ENCODE measurements around the gene MTLN.
"Not testable (repeated sequence)": the region's sequence is repeated elsewhere in the genome, so short reads cannot be mapped to it uniquely, and the experiment has no call there.

The MTLN gene, protein sequence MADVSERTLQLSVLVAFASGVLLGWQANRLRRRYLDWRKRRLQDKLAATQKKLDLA

DNA sequence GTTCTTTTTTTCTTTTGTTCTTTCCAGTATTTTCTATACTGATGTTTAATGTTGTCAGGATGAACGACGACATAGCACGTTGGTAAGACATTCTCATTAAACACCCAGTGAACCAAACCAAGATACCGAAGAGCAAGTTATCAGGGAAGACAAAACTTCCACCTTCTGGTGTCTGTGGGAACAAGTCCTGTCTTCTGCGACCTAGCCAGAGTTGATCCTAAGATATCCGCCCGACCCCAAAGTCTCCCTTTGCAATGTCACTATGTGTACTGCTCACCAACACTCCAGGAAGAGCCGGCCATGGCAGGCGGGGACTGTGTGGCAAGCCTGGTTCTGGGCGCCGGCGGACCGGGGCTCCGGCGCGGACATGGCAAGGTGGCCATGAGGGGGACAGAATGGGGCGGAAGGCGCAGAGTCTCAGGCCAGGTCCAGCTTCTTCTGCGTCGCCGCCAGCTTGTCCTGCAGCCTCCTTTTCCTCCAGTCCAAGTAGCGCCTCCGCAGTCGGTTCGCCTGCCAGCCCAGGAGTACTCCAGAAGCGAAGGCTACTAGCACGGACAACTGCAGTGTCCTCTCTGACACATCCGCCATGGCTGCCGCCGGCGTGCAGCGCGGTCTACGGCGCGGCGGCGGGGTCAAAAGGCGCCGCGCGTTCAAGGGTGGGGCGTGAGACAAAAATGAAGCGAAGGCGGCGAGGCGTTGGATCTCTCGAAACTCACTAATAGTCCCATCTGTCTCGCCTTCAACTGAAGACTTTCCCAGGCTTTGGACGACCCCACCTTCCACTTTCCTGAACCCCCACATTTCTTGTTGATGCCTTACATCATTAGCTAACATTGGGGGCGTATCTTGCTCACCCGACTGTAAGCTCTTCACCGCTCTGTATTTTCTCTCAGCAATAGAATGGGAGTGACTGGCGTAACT is at the start of gene MTLN:
TSS of gene MTLN (minus strand) at position 610 of the 921 bp plus-strand sequence. CDS start at position 588, 22 bp downstream.
- peak; percentile 32 for DNase-seq (ENCODE audit: low read depth)

DNA sequence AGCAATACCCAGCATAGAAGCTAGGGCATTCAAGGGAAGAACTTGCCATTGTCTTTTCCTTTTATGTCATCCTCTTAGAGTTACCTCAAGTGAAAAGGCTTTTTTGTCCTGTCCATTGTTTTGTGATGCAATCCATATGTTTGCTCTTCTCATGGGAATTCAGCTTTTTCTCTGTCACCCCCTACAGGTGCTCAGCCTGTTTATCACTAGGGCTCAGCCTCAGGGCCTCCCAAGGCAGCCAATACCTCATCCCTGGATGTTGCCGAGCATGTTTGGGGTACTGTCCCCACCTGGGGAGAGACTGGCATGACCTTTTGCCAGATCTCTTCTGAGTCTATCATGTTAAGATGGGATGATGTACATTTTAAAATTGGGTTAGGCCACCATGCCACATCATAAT is 49.6 kb upstream of the MTLN start:
- not testable (repeated sequence) for DNase-seq (ENCODE audit: low read depth)

DNA sequence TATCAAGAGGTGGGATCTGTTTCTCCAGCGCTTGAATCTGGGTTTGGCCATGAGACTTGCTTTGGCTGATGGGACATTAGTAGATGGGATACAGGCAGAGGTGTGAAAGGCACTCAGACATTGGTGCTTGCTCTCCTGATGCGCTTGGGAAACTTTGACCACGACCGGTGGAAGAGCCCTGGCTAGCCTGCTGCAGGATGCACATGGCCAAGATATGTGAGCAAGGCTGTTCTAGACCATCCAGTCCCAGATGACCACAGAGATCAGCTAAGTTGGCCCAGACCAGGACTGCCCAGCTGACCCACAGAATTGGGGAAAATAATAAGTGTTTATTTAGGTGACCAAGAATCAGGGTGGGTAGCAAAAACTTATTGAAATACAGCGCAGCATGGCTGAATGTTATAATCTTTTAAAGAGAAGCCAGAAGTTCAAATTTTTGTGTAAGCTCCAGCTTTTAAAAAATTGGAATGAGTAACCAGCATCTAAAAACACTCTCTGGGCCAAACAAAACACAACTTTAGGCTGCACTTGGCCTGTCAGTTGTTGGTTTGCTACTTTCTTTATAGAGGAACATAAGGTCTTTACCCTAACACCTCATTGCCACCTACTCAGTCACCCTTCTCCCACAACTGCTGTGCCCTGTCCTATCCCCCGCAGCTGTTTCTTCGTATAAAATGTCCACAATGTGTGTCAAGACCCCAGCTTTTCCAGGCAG is 35.9 kb upstream of the MTLN start:
- DNase-seq (ENCODE audit: low read depth) = not testable (repeated sequence)

DNA sequence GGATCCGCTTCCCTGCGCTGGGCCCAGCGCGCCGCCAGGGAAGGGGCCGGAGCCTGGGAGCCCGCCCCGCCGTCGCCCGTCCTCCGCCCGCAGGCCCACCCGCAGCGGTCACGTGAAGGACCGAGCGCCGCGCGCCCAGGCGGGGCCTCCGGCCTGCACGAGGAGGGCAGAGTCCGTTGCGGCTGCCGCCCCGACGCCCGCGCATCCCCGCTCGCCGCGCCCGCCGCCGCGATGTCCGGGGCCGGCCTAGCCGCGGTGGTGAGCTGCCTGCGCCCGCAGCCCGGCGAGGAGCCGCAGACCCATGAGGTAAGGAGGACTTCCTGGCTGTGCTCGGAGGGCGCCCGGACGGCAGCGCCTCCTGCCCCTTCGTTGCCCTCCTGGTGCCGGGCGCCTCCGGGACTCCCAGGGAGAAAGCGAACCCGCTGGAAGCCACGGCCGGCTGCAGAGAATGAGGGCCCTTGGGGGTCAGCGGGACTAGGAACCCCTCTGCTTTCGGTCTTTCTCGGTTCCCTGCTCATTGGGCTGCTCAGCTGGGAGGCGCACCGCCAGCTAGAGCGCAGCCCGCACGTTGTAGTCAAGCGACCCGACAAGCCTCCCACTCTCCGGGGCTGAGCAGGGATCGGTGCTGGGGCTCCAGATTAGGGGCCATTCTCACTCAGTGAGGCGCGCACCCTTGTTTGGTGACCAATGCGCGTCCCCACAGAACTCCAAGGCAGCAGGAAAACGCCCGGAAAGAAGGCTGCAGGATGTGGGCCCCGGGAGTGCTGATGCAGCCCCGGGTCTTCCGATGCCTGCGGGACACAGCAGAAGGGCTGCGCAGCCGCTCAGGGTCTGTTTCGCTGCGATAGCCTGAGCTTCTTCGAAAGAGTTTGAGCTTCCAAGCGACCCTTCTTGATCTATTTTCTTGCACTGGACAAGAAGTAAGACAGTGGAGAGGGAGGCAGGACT is 33.4 kb upstream of the MTLN start:
- not testable (repeated sequence) for DNase-seq (ENCODE audit: low read depth)

DNA sequence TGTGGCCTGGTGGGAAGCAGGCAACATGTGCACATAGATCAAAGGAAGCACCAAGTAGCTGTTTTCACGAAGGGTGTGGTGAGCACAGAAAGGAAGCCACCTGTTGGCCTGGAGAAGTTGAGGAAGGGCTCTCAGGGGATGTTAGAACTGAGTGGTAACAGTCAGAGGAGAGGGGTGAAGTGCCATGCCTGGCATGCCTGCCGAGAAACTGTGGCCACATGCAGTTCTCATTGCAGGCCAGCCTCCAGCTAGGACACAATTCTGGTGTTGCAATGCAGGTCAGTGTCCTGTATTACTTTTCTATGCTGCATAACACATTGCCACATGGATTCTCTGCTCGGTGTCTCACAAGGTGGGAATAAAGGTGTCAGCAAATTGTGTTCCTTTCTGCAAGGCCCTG is 30.9 kb upstream of the MTLN start:
- not testable (repeated sequence) for DNase-seq (ENCODE audit: low read depth)

DNA sequence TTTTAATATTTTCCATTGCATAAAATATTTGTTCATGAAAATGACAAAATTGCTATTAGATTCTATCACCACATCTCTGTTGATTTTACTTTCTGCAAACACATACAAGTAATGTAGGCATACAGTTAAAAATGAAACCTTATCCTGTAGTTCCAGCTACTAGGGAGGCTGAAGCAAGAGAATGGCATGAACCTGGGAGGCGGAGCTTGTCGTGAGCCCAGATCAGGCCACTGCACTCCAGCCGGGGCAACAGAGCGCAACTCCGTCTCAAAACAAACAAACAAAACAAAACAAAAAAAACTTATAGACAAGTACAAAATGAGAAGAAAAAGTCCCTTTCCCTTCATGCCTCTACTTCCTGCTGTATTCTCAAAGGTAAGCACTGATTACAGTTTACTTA is 22.2 kb upstream of the MTLN start:
- DNase-seq (ENCODE audit: low read depth) = not testable (repeated sequence)

DNA sequence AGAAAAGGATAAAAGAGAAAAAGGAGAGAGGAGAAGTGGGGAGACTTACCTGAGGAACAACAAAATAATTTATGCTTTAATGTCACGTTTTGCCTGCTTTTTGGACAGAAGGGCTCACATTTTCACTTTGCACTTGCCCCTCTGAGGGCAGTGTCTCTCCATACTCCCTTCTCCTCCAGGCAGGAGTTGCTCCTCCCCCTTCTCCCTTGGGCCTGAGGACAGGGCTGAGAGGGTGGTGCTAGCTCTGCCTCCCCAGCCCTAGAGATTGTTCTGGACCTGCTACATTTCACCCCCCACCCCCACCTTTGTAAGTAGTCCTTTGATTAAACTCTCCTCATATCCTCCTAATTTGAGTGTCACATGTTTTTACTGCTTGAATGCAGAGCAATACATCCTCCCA is 17.5 kb upstream of the MTLN start:
- not testable (repeated sequence) for DNase-seq (ENCODE audit: low read depth)

DNA sequence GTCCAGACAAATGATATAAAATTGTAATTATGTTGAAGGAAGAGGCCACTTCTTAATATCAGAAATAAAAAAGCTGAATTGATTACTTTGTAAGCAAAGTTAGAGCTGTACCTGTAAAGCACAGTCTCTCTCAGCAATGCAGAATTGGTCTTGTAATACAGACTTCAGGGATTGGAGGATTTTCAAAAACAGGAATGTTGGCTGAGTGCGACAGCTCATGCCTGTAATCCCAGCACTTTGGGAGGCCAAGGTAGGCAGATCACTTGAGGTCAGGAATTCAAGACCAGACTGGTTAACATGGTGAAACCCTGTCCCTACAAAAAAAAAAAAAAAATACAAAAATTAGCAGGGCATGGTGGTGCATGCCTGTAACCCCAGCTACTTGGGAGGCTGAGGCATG is 10.3 kb upstream of the MTLN start:
- not testable (repeated sequence) for DNase-seq (ENCODE audit: low read depth)

DNA sequence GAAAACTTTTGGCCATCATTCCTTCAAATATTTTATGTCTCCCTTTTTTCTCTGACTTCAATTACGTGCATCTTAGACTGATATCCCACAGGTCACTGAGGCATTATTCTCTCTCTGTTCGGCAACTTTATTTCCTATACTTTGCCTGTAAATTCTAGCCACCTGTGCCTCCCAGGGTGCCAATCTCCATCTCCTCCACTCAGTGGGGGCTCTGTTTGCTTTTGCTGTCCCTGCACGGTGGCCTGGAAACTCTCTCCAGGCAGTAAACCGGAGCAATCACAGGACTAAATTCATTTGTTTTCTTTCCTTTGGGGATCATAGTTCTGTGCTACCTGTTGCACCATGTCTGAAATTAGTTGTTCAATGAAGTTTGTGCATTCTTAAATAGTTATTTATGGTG is 9.6 kb upstream of the MTLN start:
- DNase-seq (ENCODE audit: low read depth) = no peak

DNA sequence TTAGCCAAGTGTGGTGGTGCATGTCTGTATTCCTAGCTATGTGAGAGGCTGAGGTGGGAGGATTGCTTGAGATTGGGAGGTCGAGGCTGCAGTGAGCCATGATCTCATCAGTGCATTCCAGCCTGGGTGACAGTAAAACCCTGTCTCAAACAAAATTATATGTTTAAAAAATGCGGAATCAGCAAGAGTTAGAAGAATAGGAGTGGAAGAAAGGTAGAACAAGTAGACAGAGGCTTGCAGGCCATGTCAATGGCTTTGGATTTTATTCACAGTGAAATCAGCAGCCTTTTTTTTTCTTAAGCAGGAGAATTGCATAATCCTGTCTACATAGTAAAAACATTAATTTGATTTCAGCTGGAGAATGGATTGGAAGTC is 7.8 kb upstream of the MTLN start:
- DNase-seq (ENCODE audit: low read depth) = no peak

DNA sequence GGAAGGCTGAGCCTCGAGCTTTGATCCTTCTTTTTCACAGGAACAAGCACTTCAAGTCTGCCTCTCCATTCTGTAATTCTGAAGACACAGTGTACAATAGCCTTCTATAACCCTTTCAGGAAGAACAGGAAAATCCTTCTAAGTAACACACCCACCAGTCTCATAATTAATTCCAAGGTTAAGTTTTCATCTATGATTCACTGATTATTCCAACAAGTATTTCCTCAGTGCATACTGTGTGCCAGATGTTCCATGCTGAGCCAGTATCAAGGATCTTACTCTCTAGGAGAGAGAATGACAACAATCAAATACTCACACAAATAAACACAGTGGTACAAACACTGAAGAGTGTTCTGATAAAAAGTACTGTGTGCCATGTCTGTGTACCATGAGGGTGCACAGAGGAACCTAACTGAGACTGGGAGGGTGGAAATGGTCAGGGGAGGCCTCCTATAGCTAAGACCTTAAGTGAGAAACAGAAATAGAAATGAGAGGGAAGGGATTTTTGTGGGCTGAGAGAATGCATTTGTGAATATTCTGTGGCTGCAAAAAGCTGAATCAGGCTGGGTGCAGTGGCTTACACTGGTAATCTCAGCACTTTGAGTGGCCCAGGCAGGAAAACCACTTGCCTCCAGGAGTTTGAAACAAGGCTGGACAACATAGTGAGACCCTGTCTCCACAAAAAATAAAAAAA is 7.3 kb upstream of the MTLN start:
- peak; percentile 28 for DNase-seq (ENCODE audit: low read depth)

DNA sequence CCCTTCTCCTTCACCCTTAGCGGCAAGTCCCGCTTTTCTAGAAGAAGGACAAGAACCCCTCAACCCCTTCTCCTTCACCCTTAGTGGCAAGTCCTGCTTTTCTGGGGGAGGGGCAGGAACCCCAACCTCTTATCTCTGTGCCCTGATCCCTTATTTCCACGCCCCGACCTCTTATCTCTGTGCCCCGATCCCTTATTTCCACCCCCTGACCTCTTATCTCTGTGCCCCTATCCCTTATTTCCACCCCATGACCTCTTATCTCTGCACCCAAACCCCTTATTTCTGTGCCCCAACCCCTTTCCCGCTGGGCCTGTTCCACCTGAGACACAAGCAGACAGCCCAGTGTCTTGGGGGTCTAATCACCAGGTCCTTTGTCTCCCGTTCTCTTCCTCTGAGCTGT is 6.5 kb upstream of the MTLN start:
- not testable (repeated sequence) for DNase-seq (ENCODE audit: low read depth)

DNA sequence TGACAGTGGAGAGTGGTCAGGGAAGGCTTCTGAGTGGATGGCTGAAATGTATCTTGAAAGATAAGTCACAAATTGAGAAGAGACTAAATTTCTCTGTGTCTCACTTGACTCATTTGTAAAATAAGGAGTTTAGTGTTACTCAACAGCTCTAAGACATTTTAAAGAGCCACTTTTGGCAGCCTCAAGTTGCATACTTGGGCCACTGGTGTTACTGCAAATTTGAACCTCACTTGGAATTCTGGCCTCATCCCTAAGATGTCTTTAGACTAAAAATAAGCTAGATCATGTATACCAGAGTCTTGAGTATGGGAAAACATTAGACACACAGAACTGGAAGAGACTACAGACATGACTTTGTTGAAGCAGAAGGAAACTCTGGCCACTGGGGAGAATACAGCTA is 4.5 kb upstream of the MTLN start:
- DNase-seq (ENCODE audit: low read depth) = no peak

DNA sequence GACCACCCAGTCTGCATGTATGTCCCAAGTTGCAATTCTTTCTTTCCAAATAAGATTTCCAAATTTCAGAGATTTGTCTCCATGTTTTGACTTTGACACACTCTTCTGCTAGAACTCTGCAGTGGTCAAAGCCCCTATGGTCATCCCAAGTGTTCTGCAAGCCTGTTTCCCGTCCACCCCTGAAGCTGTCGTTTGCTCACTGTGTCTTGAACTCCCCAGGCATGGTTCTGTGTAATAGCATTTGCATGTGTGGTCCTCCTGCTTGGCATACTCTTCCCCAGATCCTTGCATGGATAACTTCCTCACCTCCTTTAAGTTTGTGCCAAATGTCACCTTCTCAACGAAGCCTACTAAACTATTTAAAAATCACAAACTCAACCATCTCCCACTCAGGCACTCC is 3.9 kb upstream of the MTLN start:
- no peak for DNase-seq (ENCODE audit: low read depth)

DNA sequence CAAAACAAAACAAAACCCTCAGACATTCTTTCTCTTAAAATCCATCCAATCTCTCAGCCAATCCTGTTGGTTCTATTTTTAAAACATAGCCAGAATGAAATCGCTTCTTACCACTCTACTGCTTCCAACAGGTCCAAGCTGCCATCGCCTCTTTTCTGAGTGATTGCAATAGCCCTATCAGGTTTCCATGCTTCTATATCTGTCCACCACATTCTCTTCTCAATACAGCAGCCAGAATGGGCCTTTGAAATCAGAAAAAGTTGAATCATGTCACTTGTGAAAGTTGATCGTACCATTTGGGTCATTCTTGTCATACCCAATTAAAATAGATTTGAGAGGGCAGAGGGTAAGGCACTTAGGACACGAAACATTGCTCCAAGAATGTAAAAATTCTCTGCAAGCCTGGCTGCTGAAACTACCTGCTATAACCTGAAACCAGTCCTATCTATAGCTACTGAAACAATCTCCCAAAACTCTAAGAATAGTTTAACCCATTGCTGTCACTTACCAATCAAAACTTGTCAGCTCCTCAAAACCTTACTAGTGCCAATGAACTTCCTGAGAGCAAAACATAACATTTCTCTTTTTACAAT is 3.3 kb upstream of the MTLN start:
- no peak for DNase-seq (ENCODE audit: low read depth)

DNA sequence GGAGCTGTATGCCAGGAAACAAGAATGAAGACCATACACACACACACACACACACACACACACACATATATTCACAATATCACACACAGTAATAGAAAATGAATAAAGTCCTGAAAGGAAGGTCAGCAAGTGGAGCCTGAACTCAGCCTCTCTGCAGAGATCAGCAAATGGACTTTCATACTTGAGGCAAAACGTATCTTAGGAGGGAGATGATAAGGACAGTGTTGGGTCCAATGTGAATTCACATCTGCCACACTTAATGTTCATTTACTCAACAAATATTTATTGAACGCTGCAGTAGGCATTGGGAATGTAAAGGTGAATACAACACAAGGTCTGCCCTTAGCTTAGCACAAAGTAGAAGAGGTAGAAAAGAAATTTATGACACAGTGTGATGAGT is 2.7 kb upstream of the MTLN start:
- DNase-seq (ENCODE audit: low read depth) = no peak

DNA sequence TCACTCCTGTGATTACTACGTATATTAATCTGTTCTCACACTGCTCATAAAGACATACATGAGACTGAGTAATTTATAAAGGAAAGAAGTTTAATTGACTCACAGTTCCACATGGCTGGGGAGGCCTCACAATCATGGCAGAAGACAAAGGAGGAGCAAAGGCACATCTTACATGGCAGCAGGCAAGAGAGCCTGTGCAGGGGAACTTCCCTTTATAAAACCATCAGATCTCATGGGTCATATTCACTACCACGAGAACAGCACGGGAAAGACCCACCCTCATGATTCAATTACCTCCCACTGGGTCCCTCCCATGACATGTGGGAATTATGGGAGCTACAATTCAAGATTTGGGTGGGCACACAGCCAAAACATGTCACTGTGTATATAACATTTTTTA is 1.2 kb upstream of the MTLN start:
- not testable (repeated sequence) for DNase-seq (ENCODE audit: low read depth)

DNA sequence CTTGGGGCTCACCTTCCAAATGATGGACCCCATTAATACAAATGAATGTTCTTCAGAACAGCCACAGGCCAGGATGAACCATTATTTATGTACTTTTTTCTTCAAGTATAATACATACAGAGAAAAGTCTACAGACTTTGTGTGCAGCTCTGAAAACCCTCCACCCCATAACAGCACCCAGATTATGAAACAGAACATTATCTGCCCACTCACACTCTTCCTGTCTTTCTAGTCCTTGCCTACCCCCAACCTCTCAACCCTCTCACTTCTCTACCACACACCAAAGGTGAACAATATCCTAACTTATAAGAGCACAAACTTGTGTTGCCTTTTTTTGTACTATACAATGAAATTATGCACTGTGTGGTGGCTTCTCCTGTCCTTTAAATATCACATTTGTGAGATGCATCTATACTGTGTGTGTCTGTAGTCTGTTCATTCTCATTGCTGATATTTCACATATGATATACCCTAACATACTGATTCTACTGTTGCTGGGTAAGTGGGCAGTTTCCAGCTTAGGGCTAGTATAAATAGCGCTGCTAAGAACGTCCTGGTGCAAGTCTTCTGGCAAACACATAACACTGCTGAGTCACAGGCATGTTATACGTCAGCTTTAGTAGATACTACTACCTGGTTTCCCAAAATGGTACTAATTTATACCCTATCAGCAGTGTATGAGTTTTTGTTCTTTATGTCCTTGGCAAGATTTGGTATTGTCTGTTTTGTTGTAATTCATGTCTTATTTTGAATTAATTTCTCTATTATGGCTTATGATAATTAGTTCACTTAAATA is 6.5 kb downstream of the MTLN start:
- DNase-seq (ENCODE audit: low read depth) = no peak

DNA sequence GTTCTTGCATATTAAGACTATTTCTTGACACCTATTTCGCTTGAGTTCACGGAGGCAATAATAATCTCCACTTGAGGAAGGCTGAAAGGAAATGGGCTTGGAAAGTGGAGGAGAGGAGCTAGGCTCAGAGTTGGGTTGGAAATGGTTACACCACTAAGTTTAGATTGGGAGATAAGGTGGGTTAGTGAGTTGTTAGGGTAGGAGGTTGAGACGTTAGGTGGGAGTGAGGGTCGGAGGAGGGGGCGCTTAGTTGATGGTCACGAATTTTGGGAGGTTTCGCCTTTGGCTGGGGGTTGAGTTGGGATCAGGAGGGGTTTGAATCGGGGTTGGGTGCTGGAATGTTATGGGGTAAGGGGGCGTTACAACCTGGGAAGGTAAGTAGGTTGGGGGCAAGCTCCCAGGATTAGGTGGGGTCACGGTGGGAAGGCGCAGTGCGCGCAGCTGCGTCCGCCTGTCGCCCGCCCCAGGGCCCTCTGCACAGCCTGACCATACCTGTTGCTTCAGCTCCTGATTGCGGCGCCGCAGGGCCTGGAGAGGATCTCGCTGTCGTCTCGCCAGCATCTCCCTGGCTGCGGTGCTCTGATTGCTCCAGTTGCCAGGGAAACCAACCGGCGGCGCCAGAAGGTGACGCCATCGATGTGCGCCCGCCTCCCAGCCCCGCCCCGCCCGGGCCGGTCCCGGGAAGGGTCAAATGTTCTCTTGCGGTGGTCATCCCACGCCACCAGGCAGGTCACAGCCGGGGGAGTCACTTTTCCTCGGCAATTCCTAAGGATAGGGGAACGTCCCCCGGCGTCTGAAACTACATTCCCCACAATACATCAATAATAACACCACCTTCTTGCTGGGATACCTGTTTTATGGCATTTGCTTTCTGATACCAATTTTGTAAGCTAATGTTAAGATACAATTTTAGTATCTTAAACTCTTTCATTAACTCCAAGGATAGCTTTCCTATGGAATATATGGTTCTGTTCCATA is 7.7 kb downstream of the MTLN start, which contains the start of gene NPHP1:
TSS of gene NPHP1 (minus strand) at position 606 of the 978 bp plus-strand sequence. CDS start at position 561, 45 bp downstream.
- peak; percentile 26 for DNase-seq (ENCODE audit: low read depth)

Data from GM04503 (cell line).